Measurements from ENCODE around the gene DLL3.

DLL3 gene

DNA sequence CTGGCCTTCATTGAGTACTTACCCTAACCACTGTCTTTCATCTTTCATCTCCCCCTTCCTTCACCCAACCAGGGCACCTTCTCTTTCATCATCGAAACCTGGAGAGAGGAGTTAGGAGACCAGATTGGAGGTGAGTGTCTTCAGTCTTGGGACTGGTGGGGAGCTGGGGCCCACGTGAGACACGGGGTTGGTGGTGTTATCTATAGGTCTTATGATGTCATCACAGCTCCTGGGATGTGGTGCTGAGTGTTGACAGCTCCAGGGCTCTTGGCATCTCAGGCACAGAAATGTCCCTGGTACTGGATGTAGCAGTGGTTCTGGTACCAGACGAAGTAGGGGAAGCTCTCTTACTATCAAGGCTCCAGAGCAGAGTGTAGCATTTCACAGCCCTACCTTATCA, 1.8 kb downstream of the DLL3 start:
- Mint-ChIP-seq H3K4me3 (no peak overlapping the region), H3K4me1 (peaks cover 36% of the 10 kb centered on the region), H3K27me3 (peaks cover 59% of the 10 kb centered on the region), H3K27ac (no peak overlapping the region), H3K36me3 (no peaks in the 10 kb centered on the region), H3K9me3 (no peaks in the 10 kb centered on the region)
- no peak for ATAC-seq

DNA sequence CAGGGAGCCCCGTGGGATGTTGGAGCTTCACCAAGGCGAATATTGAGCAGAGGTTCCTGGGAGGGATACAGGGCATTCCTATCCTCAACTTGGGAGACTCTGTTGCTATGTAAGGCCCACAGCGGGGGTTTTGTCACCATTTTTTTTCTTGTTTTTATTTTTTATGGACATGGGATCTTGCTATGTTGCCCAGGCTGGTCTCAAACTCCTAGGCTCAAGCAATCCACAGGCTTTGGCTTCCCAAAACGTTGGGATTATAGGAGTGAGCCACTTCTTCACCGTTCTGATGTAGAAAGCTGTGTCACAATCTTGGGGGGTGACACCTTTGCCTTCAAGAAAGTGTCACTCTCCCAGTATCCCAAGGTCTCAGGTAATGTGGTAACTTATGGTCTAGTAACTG, 2.6 kb downstream of the DLL3 start:
- H3K4me3 Mint-ChIP-seq = no peak overlapping the region
- no peak overlapping the region for H3K27ac Mint-ChIP-seq
- peaks cover 67% of the 10 kb centered on the region for H3K27me3 Mint-ChIP-seq
- ATAC-seq = no peak
- peaks cover 39% of the 10 kb centered on the region for H3K4me1 Mint-ChIP-seq
- no peaks in the 10 kb centered on the region for H3K9me3 Mint-ChIP-seq
- no peaks in the 10 kb centered on the region for H3K36me3 Mint-ChIP-seq

DNA sequence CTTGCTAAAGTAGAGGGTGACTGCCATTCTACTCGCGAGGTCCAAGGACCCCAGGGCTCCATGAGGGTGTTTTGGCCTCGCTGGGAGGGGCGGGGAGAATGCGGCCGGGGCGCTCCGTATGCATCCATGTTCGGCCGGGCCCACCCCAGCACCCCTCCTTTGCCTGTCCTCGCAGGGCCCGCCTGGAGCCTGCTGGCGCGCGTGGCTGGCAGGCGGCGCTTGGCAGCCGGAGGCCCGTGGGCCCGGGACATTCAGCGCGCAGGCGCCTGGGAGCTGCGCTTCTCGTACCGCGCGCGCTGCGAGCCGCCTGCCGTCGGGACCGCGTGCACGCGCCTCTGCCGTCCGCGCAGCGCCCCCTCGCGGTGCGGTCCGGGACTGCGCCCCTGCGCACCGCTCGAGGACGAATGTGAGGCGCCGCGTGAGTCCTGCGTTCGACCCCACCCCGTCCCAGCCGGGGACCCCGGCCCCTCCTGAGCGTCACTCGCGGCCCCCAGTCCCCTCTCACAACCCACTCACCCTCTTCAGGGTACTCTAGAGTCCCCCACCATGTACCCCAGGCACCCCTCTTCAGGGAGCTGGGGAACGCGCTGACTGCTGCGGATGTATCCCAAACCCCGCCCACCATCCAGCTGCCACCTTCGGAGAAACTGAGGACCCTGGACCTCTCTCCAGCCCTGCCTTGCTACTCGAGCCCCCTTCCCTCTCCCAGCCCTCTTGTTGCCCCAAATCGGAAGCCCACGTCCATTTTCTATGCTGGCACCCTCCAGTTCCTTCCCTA, 4.1 kb downstream of the DLL3 start:
- Mint-ChIP-seq H3K27me3 (peaks cover 71% of the 10 kb centered on the region), H3K36me3 (no peaks in the 10 kb centered on the region), H3K27ac (no peak overlapping the region), H3K9me3 (no peaks in the 10 kb centered on the region), H3K4me1 (peaks cover 47% of the 10 kb centered on the region), H3K4me3 (peak overlapping the region; percentile 15)
- peak; percentile 42 for ATAC-seq

DNA sequence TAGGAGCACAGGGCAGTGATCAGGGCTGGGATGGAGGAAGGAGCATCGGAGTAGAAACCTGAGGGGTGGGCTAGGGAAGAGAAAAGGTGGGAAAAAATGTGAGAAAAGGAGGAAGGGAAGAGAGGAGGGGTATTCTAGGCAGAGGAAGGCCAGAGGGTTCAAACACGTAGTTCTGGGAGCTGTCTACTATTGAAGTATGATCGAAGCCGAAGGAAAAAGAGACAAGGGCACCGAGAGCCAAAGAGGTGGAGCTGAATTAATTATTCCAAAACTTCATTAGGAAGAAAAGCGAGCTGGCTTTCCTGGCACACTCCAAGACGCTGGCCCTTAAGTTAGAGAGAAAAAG, 7.8 kb downstream of the DLL3 start:
- peaks cover 42% of the 10 kb centered on the region for H3K27me3 Mint-ChIP-seq
- peak overlapping the region; percentile 73 for H3K4me3 Mint-ChIP-seq
- H3K36me3 Mint-ChIP-seq = no peaks in the 10 kb centered on the region
- H3K4me1 Mint-ChIP-seq = peaks cover 30% of the 10 kb centered on the region
- ATAC-seq = no peak
- H3K9me3 Mint-ChIP-seq = no peaks in the 10 kb centered on the region
- H3K27ac Mint-ChIP-seq = no peak overlapping the region

DNA sequence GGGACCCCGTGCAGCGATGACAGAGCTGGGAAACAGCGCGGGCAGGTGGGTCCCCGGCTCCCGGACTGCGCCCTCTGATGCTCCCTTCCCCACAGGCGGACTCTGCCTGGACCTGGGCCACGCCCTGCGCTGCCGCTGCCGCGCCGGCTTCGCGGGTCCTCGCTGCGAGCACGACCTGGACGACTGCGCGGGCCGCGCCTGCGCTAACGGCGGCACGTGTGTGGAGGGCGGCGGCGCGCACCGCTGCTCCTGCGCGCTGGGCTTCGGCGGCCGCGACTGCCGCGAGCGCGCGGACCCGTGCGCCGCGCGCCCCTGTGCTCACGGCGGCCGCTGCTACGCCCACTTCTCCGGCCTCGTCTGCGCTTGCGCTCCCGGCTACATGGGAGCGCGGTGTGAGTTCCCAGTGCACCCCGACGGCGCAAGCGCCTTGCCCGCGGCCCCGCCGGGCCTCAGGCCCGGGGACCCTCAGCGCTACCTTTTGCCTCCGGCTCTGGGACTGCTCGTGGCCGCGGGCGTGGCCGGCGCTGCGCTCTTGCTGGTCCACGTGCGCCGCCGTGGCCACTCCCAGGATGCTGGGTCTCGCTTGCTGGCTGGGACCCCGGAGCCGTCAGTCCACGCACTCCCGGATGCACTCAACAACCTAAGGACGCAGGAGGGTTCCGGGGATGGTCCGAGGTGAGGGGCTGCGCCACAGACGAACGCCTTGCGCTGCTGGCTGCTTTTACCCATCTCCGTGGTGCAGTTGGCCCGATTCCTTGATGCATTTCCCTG, 8.4 kb downstream of the DLL3 start:
- peak; percentile 84 for ATAC-seq
- H3K4me1 Mint-ChIP-seq = peaks cover 30% of the 10 kb centered on the region
- no peaks in the 10 kb centered on the region for H3K36me3 Mint-ChIP-seq
- peak overlapping the region; percentile 67 for H3K27ac Mint-ChIP-seq
- peak overlapping the region; percentile 87 for H3K4me3 Mint-ChIP-seq
- peaks cover 44% of the 10 kb centered on the region for H3K27me3 Mint-ChIP-seq
- no peaks in the 10 kb centered on the region for H3K9me3 Mint-ChIP-seq

DNA sequence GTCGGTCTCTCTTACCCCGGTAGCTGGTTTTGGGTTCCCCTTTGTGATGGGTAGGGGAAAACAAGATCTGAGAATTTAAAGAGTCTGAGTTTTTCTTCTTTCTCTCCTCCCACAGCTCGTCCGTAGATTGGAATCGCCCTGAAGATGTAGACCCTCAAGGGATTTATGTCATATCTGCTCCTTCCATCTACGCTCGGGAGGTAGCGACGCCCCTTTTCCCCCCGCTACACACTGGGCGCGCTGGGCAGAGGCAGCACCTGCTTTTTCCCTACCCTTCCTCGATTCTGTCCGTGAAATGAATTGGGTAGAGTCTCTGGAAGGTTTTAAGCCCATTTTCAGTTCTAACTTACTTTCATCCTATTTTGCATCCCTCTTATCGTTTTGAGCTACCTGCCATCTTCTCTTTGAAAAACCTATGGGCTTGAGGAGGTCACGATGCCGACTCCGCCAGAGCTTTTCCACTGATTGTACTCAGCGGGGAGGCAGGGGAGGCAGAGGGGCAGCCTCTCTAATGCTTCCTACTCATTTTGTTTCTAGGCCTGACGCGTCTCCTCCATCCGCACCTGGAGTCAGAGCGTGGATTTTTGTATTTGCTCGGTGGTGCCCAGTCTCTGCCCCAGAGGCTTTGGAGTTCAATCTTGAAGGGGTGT, 9.1 kb downstream of the DLL3 start:
- H3K36me3 Mint-ChIP-seq = no peaks in the 10 kb centered on the region
- no peak for ATAC-seq
- peaks cover 30% of the 10 kb centered on the region for H3K4me1 Mint-ChIP-seq
- peaks cover 50% of the 10 kb centered on the region for H3K27me3 Mint-ChIP-seq
- peak overlapping the region; percentile 67 for H3K27ac Mint-ChIP-seq
- no peaks in the 10 kb centered on the region for H3K9me3 Mint-ChIP-seq
- H3K4me3 Mint-ChIP-seq = peak overlapping the region; percentile 87

DNA sequence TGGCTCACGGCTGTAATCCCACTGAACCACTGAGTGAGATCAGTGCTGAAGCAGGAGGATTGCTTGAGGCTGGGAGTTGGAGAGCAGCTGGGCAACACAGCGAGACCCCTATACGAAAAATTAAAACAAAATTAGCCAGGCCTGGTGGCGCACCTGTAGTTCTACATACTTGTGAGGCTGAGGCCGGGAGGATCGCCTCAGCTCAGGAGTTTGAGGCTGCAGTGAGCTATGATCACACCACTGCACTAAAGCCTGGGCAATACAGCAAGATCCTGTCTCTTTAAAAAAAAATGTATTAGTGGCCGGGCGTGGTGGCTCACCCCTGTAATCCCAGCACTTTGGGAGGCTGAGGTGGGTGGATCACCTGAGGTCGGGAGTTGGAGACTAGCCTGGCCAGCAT, 9.9 kb downstream of the DLL3 start:
- no peaks in the 10 kb centered on the region for H3K36me3 Mint-ChIP-seq
- H3K9me3 Mint-ChIP-seq = no peaks in the 10 kb centered on the region
- no peak for ATAC-seq
- peaks cover 42% of the 10 kb centered on the region for H3K27me3 Mint-ChIP-seq
- no peak overlapping the region for H3K4me3 Mint-ChIP-seq
- no peak overlapping the region for H3K27ac Mint-ChIP-seq
- H3K4me1 Mint-ChIP-seq = peaks cover 23% of the 10 kb centered on the region

DNA sequence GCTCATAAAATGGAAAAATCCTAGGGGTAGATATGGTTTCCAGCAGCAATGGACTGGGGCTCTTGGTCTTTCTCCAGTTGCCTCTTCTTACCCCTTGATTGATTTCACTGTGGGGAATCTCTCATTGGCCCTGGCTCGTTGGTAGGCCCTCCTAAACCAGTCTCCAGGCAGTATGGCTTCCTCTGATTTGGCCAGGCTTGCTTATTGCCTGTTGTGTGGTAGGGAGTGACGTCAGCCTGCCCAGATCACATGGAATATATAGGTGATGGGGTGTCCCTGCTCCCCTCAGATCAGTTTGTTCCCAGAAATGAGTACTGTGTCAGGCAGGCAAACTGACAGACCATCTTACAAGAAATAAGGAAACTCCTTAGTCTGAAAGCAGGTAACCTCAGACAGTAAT, 10.5 kb downstream of the DLL3 start:
- peaks cover 20% of the 10 kb centered on the region for H3K4me1 Mint-ChIP-seq
- H3K27me3 Mint-ChIP-seq = peaks cover 36% of the 10 kb centered on the region
- H3K4me3 Mint-ChIP-seq = no peak overlapping the region
- H3K36me3 Mint-ChIP-seq = no peaks in the 10 kb centered on the region
- H3K27ac Mint-ChIP-seq = no peak overlapping the region
- ATAC-seq = no peak
- no peaks in the 10 kb centered on the region for H3K9me3 Mint-ChIP-seq

DNA sequence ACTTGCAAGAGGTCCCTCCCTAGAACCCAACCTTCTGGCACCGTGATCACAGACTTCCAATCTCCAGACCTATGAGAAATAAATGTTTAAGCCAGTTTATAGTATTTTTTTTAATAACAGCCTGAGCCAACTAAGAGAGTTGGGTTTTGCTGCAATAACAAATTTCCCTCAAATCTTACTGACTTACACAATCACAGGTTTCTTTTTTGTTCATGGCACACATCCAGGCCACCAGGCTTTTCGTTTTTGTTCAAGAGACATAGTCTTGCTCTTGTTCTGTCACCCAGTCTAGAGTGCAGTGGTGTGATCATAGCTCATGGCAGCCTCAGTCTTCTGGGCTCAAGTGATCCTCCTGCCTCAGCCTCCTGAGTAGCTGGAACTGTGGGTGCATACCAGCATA, 14.2 kb downstream of the DLL3 start:
- no peak overlapping the region for H3K4me3 Mint-ChIP-seq
- no peaks in the 10 kb centered on the region for H3K9me3 Mint-ChIP-seq
- H3K4me1 Mint-ChIP-seq = peaks cover 25% of the 10 kb centered on the region
- no peak for ATAC-seq
- peaks cover 46% of the 10 kb centered on the region for H3K27me3 Mint-ChIP-seq
- no peak overlapping the region for H3K27ac Mint-ChIP-seq
- H3K36me3 Mint-ChIP-seq = no peaks in the 10 kb centered on the region

DNA sequence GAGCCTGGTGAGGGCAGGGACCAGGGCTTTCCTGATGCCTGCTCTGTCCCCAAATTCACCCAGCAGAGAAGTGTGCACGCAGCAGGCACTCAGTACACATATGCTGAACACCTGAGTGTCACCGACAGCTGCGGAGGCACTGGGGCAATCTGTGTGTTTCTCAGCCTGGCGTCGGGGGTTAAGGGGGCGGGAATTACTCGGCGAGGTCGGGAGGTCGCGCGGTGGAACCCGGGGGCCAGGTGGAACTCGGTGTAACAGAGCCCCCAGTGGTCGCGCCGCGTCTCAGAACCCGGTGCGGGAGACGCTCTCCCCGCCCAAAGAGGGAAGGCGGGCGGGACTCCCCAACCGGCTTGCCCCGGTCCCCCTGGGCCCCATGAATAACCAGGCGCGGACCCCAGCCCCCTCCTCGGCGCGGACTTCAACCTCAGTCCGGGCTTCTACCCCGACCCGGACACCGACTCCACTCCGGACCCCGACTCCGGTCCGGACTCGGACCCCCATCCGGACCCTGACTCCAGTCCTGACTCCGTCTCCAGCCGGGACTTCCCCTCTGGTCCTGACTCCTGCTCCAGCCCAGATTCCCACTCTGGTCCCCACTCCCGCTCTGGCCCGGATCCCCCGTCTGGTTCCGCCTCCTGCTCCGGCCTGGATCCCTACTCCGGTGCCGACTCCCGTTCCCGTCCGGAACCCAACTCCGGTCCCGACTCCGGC, 16.2 kb downstream of the DLL3 start, which contains the start of gene SELENOV:
TSS of gene SELENOV (plus strand) at position 300 of the 711 bp plus-strand sequence. CDS start at position 374, 74 bp downstream.
- Mint-ChIP-seq H3K36me3 (no peaks in the 10 kb centered on the region), H3K9me3 (no peaks in the 10 kb centered on the region), H3K27me3 (peaks cover 51% of the 10 kb centered on the region), H3K4me1 (peaks cover 22% of the 10 kb centered on the region), H3K27ac (peak within 1 kb of the TSS; percentile 33), H3K4me3 (peak within 1 kb of the TSS; percentile 69)
- peak; percentile 51 for ATAC-seq

DNA sequence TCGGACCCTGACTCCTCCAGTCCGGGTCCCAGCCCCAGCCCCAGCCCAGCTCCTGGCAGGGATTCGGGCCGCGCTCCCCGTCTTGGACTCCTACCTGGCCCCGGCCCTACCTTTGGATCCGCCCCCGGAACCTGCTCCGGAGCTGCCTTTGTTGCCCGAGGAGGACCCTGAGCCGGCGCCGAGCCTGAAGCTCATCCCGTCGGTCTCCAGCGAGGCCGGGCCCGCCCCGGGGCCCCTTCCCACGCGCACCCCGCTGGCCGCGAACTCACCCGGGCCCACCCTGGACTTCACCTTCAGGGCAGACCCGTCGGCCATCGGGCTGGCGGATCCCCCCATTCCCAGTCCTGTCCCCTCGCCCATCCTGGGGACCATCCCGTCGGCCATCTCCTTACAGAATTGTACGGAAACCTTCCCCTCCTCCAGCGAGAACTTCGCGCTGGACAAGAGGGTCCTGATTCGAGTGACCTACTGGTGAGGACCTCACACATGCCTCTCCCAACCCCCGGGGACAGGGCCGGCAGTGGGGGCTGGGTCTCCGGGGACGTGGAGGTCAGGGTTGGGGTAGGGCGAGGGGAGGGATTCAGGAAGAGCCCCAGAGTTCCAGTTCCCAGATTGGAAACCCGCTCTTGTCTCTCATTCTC, 16.9 kb downstream of the DLL3 start:
- H3K4me3 Mint-ChIP-seq = peak overlapping the region; percentile 68
- peaks cover 22% of the 10 kb centered on the region for H3K4me1 Mint-ChIP-seq
- peak overlapping the region; percentile 33 for H3K27ac Mint-ChIP-seq
- peaks cover 51% of the 10 kb centered on the region for H3K27me3 Mint-ChIP-seq
- no peaks in the 10 kb centered on the region for H3K36me3 Mint-ChIP-seq
- no peaks in the 10 kb centered on the region for H3K9me3 Mint-ChIP-seq
- ATAC-seq = no peak

DNA sequence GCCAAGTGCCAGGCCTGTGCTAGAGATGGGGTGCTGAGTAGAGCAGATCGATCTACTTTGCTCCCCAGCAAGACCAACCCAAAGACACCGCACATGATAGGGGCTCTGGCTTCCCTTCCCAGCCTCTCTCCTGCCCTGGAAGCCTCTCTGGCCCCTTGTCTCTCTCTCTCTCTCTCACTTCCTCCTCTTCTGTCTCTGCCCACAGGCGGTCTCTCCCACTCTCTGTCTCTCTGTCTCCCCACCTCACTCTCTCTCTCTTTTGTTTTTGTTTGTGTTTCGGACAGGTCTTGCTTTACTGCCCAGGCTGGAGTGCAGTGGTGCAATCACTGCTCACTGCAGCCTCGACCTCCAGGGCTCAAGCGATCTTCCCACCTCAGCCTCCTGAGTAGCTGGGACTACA, 17.5 kb downstream of the DLL3 start:
- H3K4me3 Mint-ChIP-seq = peak overlapping the region; percentile 36
- H3K27me3 Mint-ChIP-seq = peaks cover 51% of the 10 kb centered on the region
- H3K9me3 Mint-ChIP-seq = no peaks in the 10 kb centered on the region
- peaks cover 22% of the 10 kb centered on the region for H3K4me1 Mint-ChIP-seq
- H3K36me3 Mint-ChIP-seq = no peaks in the 10 kb centered on the region
- no peak for ATAC-seq
- peak overlapping the region; percentile 25 for H3K27ac Mint-ChIP-seq

DNA sequence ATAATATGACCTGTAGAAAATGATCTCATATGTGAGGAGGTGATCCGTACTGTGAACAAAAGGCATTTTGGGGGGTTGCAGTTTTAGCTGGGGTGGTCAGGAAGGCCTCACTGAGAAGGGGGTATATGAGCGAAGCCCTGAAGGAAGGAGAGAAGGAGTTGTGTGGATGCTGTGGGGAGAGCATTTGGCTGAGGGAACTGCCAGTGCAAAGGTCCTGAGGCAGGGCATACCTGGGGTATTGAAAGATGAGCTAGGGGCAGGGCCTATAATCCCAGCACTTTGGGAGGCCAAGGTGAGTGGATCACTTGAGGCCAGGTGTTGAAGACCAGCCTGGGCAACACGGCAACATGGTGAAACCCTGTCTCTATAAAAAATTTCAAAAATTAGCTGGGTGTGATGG, 18.7 kb downstream of the DLL3 start:
- Mint-ChIP-seq H3K36me3 (no peaks in the 10 kb centered on the region), H3K4me3 (no peak overlapping the region), H3K9me3 (no peaks in the 10 kb centered on the region), H3K4me1 (peaks cover 22% of the 10 kb centered on the region), H3K27me3 (peaks cover 45% of the 10 kb centered on the region), H3K27ac (no peak overlapping the region)
- no peak for ATAC-seq

DNA sequence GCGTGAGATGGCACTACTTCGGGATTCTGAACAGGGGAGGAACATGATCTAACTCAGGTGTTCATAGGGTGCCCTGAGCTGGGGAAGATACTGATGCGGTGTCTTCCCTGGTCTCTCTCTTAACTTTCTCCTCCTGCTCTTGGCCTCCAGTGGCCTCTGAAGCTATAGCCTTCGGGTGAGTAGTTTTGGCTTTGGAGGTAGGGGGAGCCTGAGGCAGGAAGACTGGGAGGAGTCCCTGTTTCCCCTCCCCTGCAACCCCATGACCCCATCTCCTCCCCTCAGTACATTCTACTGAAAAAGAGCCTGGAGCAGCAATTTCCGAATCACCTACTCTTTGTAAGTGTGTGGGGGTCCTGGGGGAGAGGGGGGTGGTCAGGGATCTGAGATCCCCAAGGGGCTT, 19.7 kb downstream of the DLL3 start:
- ATAC-seq = no peak

DNA sequence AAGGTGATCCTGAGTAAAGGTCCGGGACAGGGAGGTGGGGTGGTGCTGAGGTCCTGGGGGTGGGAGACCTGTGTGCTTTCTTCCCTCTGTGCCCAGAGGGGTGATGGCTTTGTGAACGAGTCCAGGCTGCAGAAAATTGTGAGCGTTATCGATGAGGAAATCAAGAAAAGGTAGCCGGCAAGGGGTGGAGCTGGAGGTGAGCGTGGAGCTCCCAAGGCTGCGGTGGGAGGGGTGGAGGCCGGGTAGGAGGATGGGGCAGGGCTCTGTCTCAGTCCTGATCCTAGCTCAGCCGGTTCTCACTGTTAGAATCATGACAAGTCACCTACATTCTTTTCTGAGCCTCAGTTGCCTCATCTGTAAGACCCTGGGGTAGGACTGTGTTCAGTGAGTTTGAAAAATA, 20.2 kb downstream of the DLL3 start:
- no peak for ATAC-seq
- H3K27ac Mint-ChIP-seq = no peak overlapping the region
- peaks cover 22% of the 10 kb centered on the region for H3K4me1 Mint-ChIP-seq
- H3K4me3 Mint-ChIP-seq = no peak overlapping the region
- H3K27me3 Mint-ChIP-seq = peaks cover 42% of the 10 kb centered on the region
- no peaks in the 10 kb centered on the region for H3K9me3 Mint-ChIP-seq
- H3K36me3 Mint-ChIP-seq = no peaks in the 10 kb centered on the region

More for the DNA sequence above, 19.7 kb downstream of the DLL3 start:
- Mint-ChIP-seq H3K27me3 (peaks cover 42% of the 10 kb centered on the region), H3K9me3 (no peaks in the 10 kb centered on the region), H3K36me3 (no peaks in the 10 kb centered on the region), H3K4me1 (peaks cover 22% of the 10 kb centered on the region), H3K4me3 (no peak overlapping the region), H3K27ac (no peak overlapping the region)

Data from stimulated activated memory B cell treated with anti-CD40 and anti-IgM and Interleukin-4, amounts not matched to agents 10 μg/mL and 1 μg/mL and 100 μg/mL, for 72 hours (primary cell).